IgD-negative memory B cell (primary cell): Measurements from ENCODE around the gene MLXIPL. TPM values are rescaled to one million over a fixed set of nuclear protein-coding genes. Genes with fewer than 3 reads are reported as not detected.
"Not testable (repeated sequence)": the region's sequence is repeated elsewhere in the genome, so short reads cannot be mapped to it uniquely, and the experiment has no call there.

Source experiments
- H3K27ac Mint-ChIP-seq, 3 donors: one replicate each; pipeline ENCODE4 v1.8.0; 2020 to 2022; ENCODE audit warnings: mild to moderate bottlenecking in 3 of 3, mixed read lengths in 3 of 3, moderate library complexity in 1 of 3
- H3K27me3 Mint-ChIP-seq: one replicate; pipeline ENCODE4 v1.8.0; 2021; ENCODE audit warnings: mixed read lengths
- H3K36me3 Mint-ChIP-seq: one replicate; pipeline ENCODE4 v1.8.0; 2020; ENCODE audit warnings: mild to moderate bottlenecking, mixed read lengths
- H3K4me1 Mint-ChIP-seq, 3 donors: one replicate each; pipeline ENCODE4 v1.8.0; 2020 to 2022; ENCODE audit warnings: mixed read lengths in 3 of 3, mild to moderate bottlenecking in 1 of 3
- H3K4me3 Mint-ChIP-seq, 4 donors: one replicate each; pipeline ENCODE4 v1.8.0; 2020 to 2022; ENCODE audit warnings: mild to moderate bottlenecking in 4 of 4, mixed read lengths in 4 of 4, moderate library complexity in 3 of 4
- H3K9me3 Mint-ChIP-seq, 3 donors: one replicate each; pipeline ENCODE4 v1.8.0; 2020 to 2021; ENCODE audit warnings: mixed read lengths in 3 of 3, mild to moderate bottlenecking in 1 of 3
- polyA plus RNA-seq: library from polyadenylated mRNA; unstranded; fragments of 300-500 nt; fragmentation: Illumina TruSeq; gene quantifications from one replicate; pipeline ENCODE4 v1.2.3, GENCODE V29; 2021

MLXIPL gene
- polyA plus RNA-seq, 1 donor from 2014 or later = not detected

DNA sequence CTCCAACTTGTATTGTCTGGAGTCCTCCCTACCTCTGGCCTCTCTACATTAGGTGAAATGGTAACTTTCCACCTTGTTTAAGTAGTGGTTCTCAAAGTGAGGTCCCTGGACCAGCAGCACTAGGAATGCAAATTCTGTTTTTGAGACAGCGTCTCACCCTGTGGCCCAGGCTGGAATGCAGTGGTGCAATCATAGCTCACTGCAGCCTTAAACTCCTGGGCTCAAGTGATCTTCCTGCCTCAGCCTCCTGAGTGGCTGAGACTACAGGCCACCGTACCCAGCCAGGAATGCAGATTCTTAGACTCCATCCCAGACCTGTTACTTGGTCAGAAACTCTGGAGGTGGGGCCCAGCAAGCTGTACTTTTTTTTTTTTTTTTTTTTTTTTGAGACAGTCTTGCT, 39.1 kb downstream of the MLXIPL start:
- Mint-ChIP-seq H3K4me3 (no peak overlapping the region), H3K9me3 (peaks cover 0 to 2% (median 0%) of the 10 kb centered on the region in 3 donors), H3K27me3 (no peaks in the 10 kb centered on the region), H3K4me1 (peaks cover 0 to 8% (median 4%) of the 10 kb centered on the region in 3 donors), H3K27ac (no peak overlapping the region), H3K36me3 (no peaks in the 10 kb centered on the region)

DNA sequence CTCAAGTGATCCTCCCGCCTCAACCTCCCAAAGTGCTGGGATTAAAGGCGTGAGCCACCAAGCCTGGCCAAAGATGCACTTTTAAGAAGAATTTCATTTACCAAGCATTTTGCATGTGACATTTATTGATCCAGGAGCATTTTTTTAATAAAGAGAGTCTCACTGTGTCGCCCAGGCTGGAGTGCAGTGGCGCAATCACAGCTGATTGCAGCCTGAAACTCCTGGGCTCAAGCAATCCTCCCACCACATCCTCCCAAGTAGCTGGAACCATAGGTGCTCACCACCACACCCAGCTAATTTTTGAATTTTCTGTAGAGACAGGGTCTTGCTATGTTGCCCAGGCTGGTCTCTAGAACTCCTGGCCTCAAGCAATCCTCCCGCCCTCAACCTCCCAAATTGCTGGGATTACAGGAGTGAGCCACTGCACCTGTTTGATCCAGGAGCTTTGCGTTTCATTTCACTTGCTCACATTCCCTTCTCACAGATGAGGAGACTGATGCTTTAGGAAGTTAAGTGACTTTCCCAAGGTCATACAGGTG, 41.6 kb downstream of the MLXIPL start:
- Mint-ChIP-seq H3K4me3 (no peak overlapping the region), H3K27me3 (no peaks in the 10 kb centered on the region), H3K4me1 (peaks cover 5 to 14% (median 10%) of the 10 kb centered on the region in 3 donors), H3K36me3 (peaks cover 2% of the 10 kb centered on the region), H3K9me3 (peaks cover 0 to 2% (median 0%) of the 10 kb centered on the region in 3 donors), H3K27ac (no peak overlapping the region)

DNA sequence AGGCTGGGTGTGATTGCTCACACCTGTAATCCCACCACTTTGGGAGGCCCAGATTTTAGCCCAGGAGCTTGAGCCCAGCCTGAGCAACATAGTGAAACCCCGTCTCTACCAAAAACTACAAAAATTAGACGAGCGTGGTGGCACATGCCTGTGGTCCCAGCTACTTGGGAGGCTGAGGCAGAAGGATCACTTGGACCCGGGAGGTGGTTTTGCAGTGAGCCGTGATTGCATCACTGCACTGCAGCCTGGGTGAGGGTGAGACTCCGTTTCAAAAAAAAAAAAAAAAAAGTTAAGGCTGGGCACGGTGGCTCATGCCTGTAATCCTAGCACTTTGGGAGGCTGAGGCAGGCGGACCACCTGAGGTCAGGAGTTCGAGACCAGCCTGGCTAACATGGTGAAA, 43.3 kb downstream of the MLXIPL start:
- H3K27me3 Mint-ChIP-seq, H3K4me3 Mint-ChIP-seq, H3K9me3 Mint-ChIP-seq, H3K36me3 Mint-ChIP-seq, H3K27ac Mint-ChIP-seq: not testable (repeated sequence)
- peaks cover 5 to 15% (median 15%) of the 10 kb centered on the region in 3 donors for H3K4me1 Mint-ChIP-seq

- Mint-ChIP-seq H3K4me3 (peak within 1 kb of the TSS; percentile 87 to 100 (median 96)), H3K4me1 (peaks cover 5 to 15% (median 15%) of the 10 kb centered on the region in 3 donors), H3K27me3 (no peaks in the 10 kb centered on the region), H3K9me3 (no peaks in the 10 kb centered on the region), H3K36me3 (peaks cover 2% of the 10 kb centered on the region), H3K27ac (peak within 1 kb of the TSS; percentile 86 to 96 (median 88))
Measured at GRCh38 chr7:73578342-73579128, 45.8 kb downstream of the MLXIPL start, which contains the start of gene TBL2. TBL2 (minus strand) TSS chr7:73578579; CDS start chr7:73578549, 30 bp downstream.

- peaks cover 2% of the 10 kb centered on the region for H3K36me3 Mint-ChIP-seq
- H3K4me1 Mint-ChIP-seq = peaks cover 5 to 15% (median 15%) of the 10 kb centered on the region in 3 donors
- no peaks in the 10 kb centered on the region for H3K9me3 Mint-ChIP-seq
- no peaks in the 10 kb centered on the region for H3K27me3 Mint-ChIP-seq
- peak overlapping the region; percentile 31 to 88 (median 86) for H3K27ac Mint-ChIP-seq
- H3K4me3 Mint-ChIP-seq = peak overlapping the region; percentile 87 to 100 (median 96)
Measured at GRCh38 chr7:73577627-73578341, 46.5 kb downstream of the MLXIPL start.

GRCh38 chr7:73573791-73574190, 50.5 kb downstream of the MLXIPL start:
- Mint-ChIP-seq H3K36me3 (peaks cover 4% of the 10 kb centered on the region), H3K4me1 (peaks cover 1 to 16% (median 9%) of the 10 kb centered on the region in 3 donors), H3K9me3 (no peaks in the 10 kb centered on the region), H3K27me3 (no peaks in the 10 kb centered on the region), H3K4me3 (no peak overlapping the region), H3K27ac (no peak overlapping the region)

DNA sequence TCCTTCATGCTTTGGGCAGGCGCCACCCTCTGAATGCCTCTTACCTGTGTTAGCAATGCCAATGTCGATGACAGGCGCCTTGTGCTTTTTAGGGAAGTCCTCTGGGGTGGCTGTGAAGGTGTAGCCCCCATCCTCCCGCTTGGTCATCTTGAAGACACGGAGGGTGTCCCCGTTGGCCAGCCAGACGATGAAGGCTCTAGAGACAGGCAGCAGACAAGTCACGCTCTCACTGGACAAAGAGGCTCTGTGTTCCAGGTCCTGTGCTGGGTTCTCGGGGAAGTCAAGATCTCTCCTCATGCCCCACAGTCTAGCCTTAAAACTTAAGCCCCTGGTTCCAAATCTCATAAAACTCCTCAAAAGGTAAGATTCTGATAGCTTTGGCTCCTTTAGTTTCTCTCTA, 51.0 kb downstream of the MLXIPL start:
- no peak overlapping the region for H3K27ac Mint-ChIP-seq
- H3K9me3 Mint-ChIP-seq = no peaks in the 10 kb centered on the region
- peaks cover 3% of the 10 kb centered on the region for H3K36me3 Mint-ChIP-seq
- H3K4me1 Mint-ChIP-seq = peaks cover 0 to 12% (median 8%) of the 10 kb centered on the region in 3 donors
- no peaks in the 10 kb centered on the region for H3K27me3 Mint-ChIP-seq
- H3K4me3 Mint-ChIP-seq = no peak overlapping the region

DNA sequence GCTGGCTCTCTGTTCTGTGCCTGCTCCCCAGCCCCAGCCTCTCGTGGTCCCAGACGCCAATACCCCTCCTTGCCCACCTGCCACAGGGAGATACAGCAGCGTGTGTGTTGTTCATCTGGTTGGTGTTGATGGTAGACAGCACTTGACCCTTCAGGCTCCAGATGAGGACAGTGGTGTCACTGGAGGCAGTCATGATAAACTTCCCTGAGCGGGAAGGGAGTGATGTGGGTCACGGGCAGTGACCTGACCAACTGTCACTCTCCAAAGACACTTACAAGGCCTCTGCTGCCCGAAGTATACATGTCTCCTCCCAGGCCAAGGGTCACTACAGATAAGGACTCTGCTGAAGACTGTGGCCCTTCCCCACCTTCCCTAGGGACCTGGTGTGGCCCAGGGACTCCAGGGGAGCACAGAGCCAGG, 51.5 kb downstream of the MLXIPL start:
- Mint-ChIP-seq H3K4me1 (peaks cover 0 to 12% (median 7%) of the 10 kb centered on the region in 3 donors), H3K27me3 (no peaks in the 10 kb centered on the region), H3K27ac (no peak overlapping the region), H3K4me3 (no peak overlapping the region), H3K36me3 (peaks cover 3% of the 10 kb centered on the region), H3K9me3 (no peaks in the 10 kb centered on the region)

DNA sequence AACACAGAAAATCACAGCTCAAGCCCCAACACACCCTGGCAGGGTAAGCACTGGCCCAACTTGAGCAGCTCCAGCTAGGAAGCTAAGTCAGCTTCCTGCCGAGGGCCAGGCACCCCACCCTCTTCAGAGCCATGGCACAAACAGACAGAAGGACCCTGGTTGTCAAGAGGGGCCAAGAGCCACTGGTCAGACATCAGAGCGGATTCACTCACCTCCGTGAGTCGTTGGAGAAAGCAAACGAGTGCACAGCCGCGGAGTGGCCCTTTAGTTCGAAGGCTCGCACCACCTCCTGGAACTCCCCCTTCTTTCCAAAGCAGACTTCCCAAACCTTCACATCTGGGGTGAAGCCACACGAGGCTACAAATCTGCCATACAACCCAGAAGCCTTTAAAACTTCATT, 53.3 kb downstream of the MLXIPL start:
- Mint-ChIP-seq H3K9me3 (no peaks in the 10 kb centered on the region), H3K27ac (no peak overlapping the region), H3K4me1 (peaks cover 6 to 8% (median 7%) of the 10 kb centered on the region in 3 donors), H3K27me3 (no peaks in the 10 kb centered on the region), H3K4me3 (no peak overlapping the region), H3K36me3 (peaks cover 3% of the 10 kb centered on the region)

- H3K9me3 Mint-ChIP-seq = no peaks in the 10 kb centered on the region
- no peaks in the 10 kb centered on the region for H3K27me3 Mint-ChIP-seq
- peaks cover 9 to 13% (median 12%) of the 10 kb centered on the region in 3 donors for H3K4me1 Mint-ChIP-seq
- H3K27ac Mint-ChIP-seq = no peak overlapping the region
- H3K4me3 Mint-ChIP-seq = no peak overlapping the region
- H3K36me3 Mint-ChIP-seq = peaks cover 3% of the 10 kb centered on the region
Measured at GRCh38 chr7:73570521-73570920, 53.8 kb downstream of the MLXIPL start.

DNA sequence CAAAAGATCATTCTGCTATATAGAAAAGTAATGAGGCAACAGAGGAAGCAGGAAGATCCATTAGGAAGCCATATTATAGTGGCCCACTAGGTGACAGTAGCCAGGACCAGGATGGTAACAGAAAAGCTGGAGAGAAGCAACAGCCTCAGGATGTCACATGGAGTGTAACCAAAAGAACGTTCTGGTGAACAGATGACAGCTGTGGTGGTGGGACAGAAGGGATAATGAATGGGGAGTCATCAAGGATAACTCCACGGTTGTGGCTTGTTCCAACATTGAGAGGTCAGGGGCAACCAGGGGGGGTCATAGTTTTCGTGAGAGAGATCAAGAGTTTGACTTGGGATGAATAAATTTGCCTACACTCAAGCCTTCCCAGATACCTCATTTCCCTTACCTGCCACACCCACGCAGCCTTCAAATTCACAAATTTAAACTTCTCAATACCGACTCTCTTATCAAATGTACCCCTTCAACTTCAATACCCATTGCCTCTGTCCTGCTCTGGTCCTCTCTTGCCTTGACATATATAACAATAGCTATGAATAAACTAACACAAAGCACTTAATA, 55.2 kb downstream of the MLXIPL start:
- no peak overlapping the region for H3K4me3 Mint-ChIP-seq

DNA sequence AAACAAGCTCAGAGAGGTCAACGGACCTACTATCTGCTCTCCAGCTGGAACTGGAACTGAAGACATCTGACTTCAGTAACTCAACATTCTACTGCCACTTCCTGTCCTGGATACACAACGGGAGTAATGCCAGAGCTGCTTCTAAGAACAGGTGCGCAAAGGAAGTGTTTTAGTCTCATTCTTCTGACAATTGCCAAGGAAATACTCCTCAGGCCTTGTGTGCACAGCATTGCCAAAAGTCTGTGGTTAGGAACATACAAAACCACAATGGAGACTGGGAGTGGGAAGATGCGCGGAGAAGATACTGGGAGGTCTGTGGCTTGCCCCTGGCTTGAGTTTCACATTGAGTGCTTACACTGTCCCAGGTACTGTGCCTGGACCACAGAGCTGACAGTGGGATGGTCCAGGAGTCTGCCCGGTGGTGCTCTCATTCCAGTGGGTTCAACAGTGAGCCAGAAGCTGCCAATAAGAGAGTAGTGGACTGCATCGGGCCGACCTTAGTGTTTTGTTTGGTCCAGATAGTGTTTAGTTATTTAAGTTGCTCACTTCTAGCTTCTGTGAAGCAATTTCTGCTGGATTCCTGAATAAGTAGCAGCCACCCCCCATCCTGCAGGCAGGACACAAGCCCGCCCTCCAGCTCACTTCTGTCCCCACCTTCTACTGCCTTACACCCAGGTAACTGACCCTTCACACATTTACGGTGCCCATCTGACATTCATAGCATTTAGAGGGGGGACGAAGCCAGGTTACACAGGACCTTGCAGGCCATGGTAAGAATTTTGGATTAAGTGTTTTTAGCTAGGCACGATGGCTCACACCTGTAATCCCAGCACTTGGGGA, 56.3 kb downstream of the MLXIPL start:
- Mint-ChIP-seq H3K36me3 (peaks cover 3% of the 10 kb centered on the region), H3K27ac (peak overlapping the region in 1 of 3 donors; percentile 47), H3K4me3 (no peak overlapping the region), H3K9me3 (no peaks in the 10 kb centered on the region), H3K27me3 (no peaks in the 10 kb centered on the region), H3K4me1 (peaks cover 9 to 15% (median 15%) of the 10 kb centered on the region in 3 donors)

More for the DNA sequence above, 55.2 kb downstream of the MLXIPL start:
- Mint-ChIP-seq H3K27ac (no peak overlapping the region), H3K27me3 (no peaks in the 10 kb centered on the region), H3K9me3 (no peaks in the 10 kb centered on the region), H3K36me3 (peaks cover 3% of the 10 kb centered on the region), H3K4me1 (peaks cover 9 to 15% (median 15%) of the 10 kb centered on the region in 3 donors)

- Mint-ChIP-seq H3K36me3 (peaks cover 3% of the 10 kb centered on the region), H3K4me3 (no peak overlapping the region), H3K4me1 (peaks cover 9 to 15% (median 13%) of the 10 kb centered on the region in 3 donors), H3K27me3 (no peaks in the 10 kb centered on the region), H3K27ac (no peak overlapping the region), H3K9me3 (no peaks in the 10 kb centered on the region)
Measured at GRCh38 chr7:73567140-73567539, 57.2 kb downstream of the MLXIPL start.

DNA sequence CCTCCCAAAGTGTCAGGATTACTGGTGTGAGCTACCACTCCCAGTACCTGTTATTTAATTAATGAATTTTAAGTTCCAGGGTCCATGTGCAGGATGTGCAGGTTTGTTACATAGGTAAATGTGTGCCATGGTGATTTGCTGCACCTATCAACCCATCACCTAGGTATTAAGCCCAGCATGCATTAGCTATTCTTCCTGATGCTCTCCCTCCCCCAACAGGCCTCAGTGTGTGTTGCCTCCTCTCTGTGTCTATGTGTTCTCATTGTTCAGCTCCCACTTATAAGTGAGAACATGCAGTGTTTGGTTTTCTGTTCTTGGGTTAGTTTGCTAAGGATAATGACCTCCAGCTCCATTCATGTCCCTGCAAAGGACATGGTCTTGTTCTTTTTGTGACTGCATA, 57.9 kb downstream of the MLXIPL start:
- H3K27ac Mint-ChIP-seq = peak overlapping the region in 1 of 3 donors; percentile 48
- not testable (repeated sequence) for H3K9me3 Mint-ChIP-seq, H3K36me3 Mint-ChIP-seq, H3K27me3 Mint-ChIP-seq
- H3K4me3 Mint-ChIP-seq = peak overlapping the region; percentile 40 to 92 (median 84)
- peaks cover 9 to 17% (median 13%) of the 10 kb centered on the region in 3 donors for H3K4me1 Mint-ChIP-seq
